K562 (cell line): ENCODE results near the gene PRDX2. TPM values are rescaled to one million over a fixed set of nuclear protein-coding genes. Genes with fewer than 3 reads are reported as not detected.
A peak's percentile ranks its signal among the peaks of the same experiment; 100 is the strongest.

Source experiments
- ATF3 ChIP-seq, 2 experiments: fragments of 450-650 bp in 1 of 2; sonication (generic) in 1 of 2; formaldehyde crosslinking in 1 of 2; IDR thresholded peaks in 1 of 2; conservative IDR thresholded peaks in 1 of 2; 2 replicates each; pipeline versions ENCODE4 v1.6.1 to v1.8.1; 2016 to 2023; ENCODE audit warnings: mild to moderate bottlenecking in 2 of 2, moderate library complexity in 2 of 2, inconsistent platforms in 1 of 2, missing genetic modification reagents in 1 of 2
- CBFB ChIP-seq: sonication (generic); formaldehyde crosslinking; IDR thresholded peaks from 2 replicates; pipeline ENCODE4 v1.4.0; 2020; ENCODE audit warnings: mild to moderate bottlenecking, missing genetic modification reagents
- E2F6 ChIP-seq, 2 experiments: IDR thresholded peaks; 2 replicates each; pipeline ENCODE4 v1.6.1; 2011; ENCODE audit warnings: borderline replicate concordance in 1 of 2, control low read depth in 1 of 2, low read depth in 1 of 2, low read length in 1 of 2, mild to moderate bottlenecking in 1 of 2, mixed read lengths in 1 of 2, moderate library complexity in 1 of 2; ENCODE audit not compliant: insufficient read depth in 1 of 2, insufficient read length in 1 of 2, poor library complexity in 1 of 2, severe bottlenecking in 1 of 2; ENCODE audit errors: extremely low read depth in 1 of 2
- ELF4 ChIP-seq: fragments of 450-650 bp; formaldehyde crosslinking; IDR thresholded peaks from 2 replicates; pipeline ENCODE4 v1.4.0; 2022; ENCODE audit warnings: missing genetic modification characterization
- HNRNPLL ChIP-seq: fragments of 200-400 bp; formaldehyde crosslinking; IDR thresholded peaks from 2 replicates; pipeline ENCODE4 v1.6.1; 2017; ENCODE audit warnings: low read length, low read depth, mild to moderate bottlenecking; ENCODE audit not compliant: poor library complexity, severe bottlenecking
- MAZ ChIP-seq, 2 experiments: fragments of 450-650 bp in 1 of 2; sonication (generic) in 1 of 2; formaldehyde crosslinking; IDR thresholded peaks in 1 of 2; conservative IDR thresholded peaks in 1 of 2; 2 replicates each; pipeline versions ENCODE4 v1.4.0 to v1.5.0; 2020; ENCODE audit warnings: mild to moderate bottlenecking in 1 of 2, missing genetic modification reagents in 1 of 2
- MYNN ChIP-seq, 2 experiments: sonication (generic); formaldehyde crosslinking in 1 of 2; IDR thresholded peaks; 2 replicates each; pipeline versions ENCODE4 v1.5.0 to v1.6.1; 2016 to 2020; ENCODE audit warnings: antibody characterized with exemption in 1 of 2, missing genetic modification reagents in 1 of 2
- PCBP2 ChIP-seq: fragments of 200-400 bp; formaldehyde crosslinking; IDR thresholded peaks from 2 replicates; pipeline ENCODE4 v1.6.1; 2018; ENCODE audit warnings: low read length, low read depth, mild to moderate bottlenecking, moderate library complexity; ENCODE audit not compliant: poor library complexity, severe bottlenecking
- RNF219 ChIP-seq: fragments of 250-450 bp; sonication (Bioruptor Pico); IDR thresholded peaks from 2 replicates; pipeline ENCODE4 v1.5.0; 2022; ENCODE audit warnings: mild to moderate bottlenecking
- RREB1 ChIP-seq: fragments of 250-450 bp; sonication (Bioruptor Pico); IDR thresholded peaks from 2 replicates; pipeline ENCODE4 v1.4.0; 2020
- ZBTB17 ChIP-seq: fragments of 450-650 bp; formaldehyde crosslinking; IDR thresholded peaks from 2 replicates; pipeline ENCODE4 v1.4.0; 2020; ENCODE audit warnings: mild to moderate bottlenecking
- ZNF197 ChIP-seq: fragments of 200-800 bp; sonication (Bioruptor generic); IDR thresholded peaks from 2 replicates; pipeline ENCODE4 v1.6.1; 2016; ENCODE audit warnings: low read depth, missing genetic modification characterization, missing compliant biosample characterization
- ZNF263 ChIP-seq: sonication (generic); formaldehyde crosslinking; IDR thresholded peaks from 2 replicates; pipeline ENCODE4 v1.8.0; 2022; ENCODE audit warnings: mild to moderate bottlenecking, missing genetic modification reagents, borderline replicate concordance
- ZNF3 ChIP-seq: fragments of 250-450 bp; sonication (Bioruptor Pico); IDR thresholded peaks from 2 replicates; pipeline ENCODE4 v1.5.0; 2021; ENCODE audit warnings: mild to moderate bottlenecking, moderate library complexity
- ZSCAN32 ChIP-seq: fragments of 450-650 bp; formaldehyde crosslinking; IDR thresholded peaks from 2 replicates; pipeline ENCODE4 v1.4.0; 2020; ENCODE audit warnings: mild to moderate bottlenecking, moderate library complexity
- polyA plus RNA-seq, 8 experiments: library from polyadenylated mRNA; depleted of rRNA in 4 of 8; stranded (reverse) in 5 of 8; unstranded in 3 of 8; fragments of >200 nt; fragmentation: Nextera tagmentation in 2 of 8; fragmentation: Illumina TruSeq in 1 of 8; extraction: Ambion mirVana in 2 of 8; extraction: Trizol in 1 of 8; gene quantifications; 2 replicates each; pipeline versions ENCODE4 v1.2.1 to v1.2.3, GENCODE V29; 2011 to 2014; ENCODE audit warnings: inconsistent platforms in 1 of 8, missing spikeins in 1 of 8
- total RNA-seq, 7 experiments: library from RNA; depleted of rRNA in 6 of 7; stranded (reverse); fragments of >200 nt in 6 of 7; fragmentation: Illumina TruSeq in 2 of 7; extraction: Trizol in 2 of 7; gene quantifications; 2 replicates each; pipeline versions ENCODE4 v1.2.1 to v1.2.3, GENCODE V29; 2011 to 2021; ENCODE audit warnings: low replicate concordance in 1 of 7

PRDX2 gene
- total and polyA plus RNA-seq, 9 of the 15 experiments (the other 6 are each of a cell fraction or from before 2014, with no cell fraction given) = 206 to 1,183 (median 415) TPM

- TF ChIP-seq RREB1 (CRISPR knock-in tag) (peak; percentile 95), MAZ (CRISPR knock-in tag; conservative IDR thresholded peaks at IDR 0.05 in 1 of 2, IDR thresholded peaks at IDR 0.05 in 1 of 2) (peak; percentile 97 to 98), ATF3 (IDR thresholded peaks at IDR 0.05) (peak; percentile 23; the same call in 1 of the 2 replicates), ATF3 (CRISPR knock-in tag; conservative IDR thresholded peaks at IDR 0.05) (no peak), MYNN (IDR thresholded peaks at IDR 0.05) (peak; percentile 25; the same call in 1 of the 2 replicates), MYNN (CRISPR knock-in tag; IDR thresholded peaks at IDR 0.05) (no peak), PCBP2 (no peak), HNRNPLL (peak; percentile 90), ZNF263 (CRISPR knock-in tag) (no peak), ZBTB17 (CRISPR knock-in tag) (peak; percentile 80; the same call in 1 of the 2 replicates), ZSCAN32 (CRISPR knock-in tag) (peak; percentile 19; the same call in 1 of the 2 replicates), ELF4 (CRISPR knock-in tag) (peak; percentile 47; the same call in 1 of the 2 replicates), E2F6 (IDR thresholded peaks at IDR 0.05; ENCODE audit: borderline replicate concordance in 1 of 2, extremely low read depth in 1 of 2, insufficient read depth in 1 of 2, insufficient read length in 1 of 2, low read depth in 1 of 2, low read length in 1 of 2, poor library complexity in 1 of 2, severe bottlenecking in 1 of 2) (peak in 1 of 2 experiments; percentile 26), RNF219 (CRISPR knock-in tag) (no peak), ZNF197 (CRISPR knock-in tag) (no peak), CBFB (CRISPR knock-in tag) (peak; percentile 47; the same call in 1 of the 2 replicates), ZNF3 (no peak)
Observed at GRCh38 chr19:12789904-12790619, 11.5 kb downstream of the PRDX2 start (continued).
